ENCODE data around the gene RNF39. TPM values are rescaled to one million over a fixed set of nuclear protein-coding genes. Genes with fewer than 3 reads are reported as not detected.

RNF39 gene
- total and polyA plus RNA-seq, 10 of the 15 experiments (the other 5 are each of a cell fraction or from before 2014, with no cell fraction given), result 0.04 to 0.11 TPM; not detected in 8

- ChIA-PET CTCF (interaction anchor here (1.4 to 2.0 kb wide), 2 partner anchors 31 to 34 kb away, joined by 5 to 7 read pairs; no protein-coding TSS in a partner anchor), POLR2A (interaction anchor here (2.0 kb wide), 1 partner anchor 32 kb away, joined by 8 read pairs; no protein-coding TSS in a partner anchor), RAD21 (ENCODE audit: unreplicated experiment) (interaction anchor here (2.0 kb wide), 1 partner anchor 33 kb away, joined by 6 read pairs; no protein-coding TSS in a partner anchor), SMC1A (ENCODE audit: uncharacterized antibody, unreplicated experiment) (interaction anchor here (1.0 kb wide), 1 partner anchor 33 kb away, joined by 4 read pairs; no protein-coding TSS in a partner anchor)
- DNase-seq (ENCODE audit: low read depth, low spot score), result no peak
- Histone ChIP-seq H3K9me3 (replicated peaks; ENCODE audit: control insufficient read depth, insufficient read depth, low read length) (no peaks in the 10 kb centered on the region), H2AFZ (ENCODE audit: control insufficient read depth, low read depth, low read length) (no peak overlapping the region), H3K79me2 (ENCODE audit: control insufficient read depth, insufficient read depth, low read length) (no peaks in the 10 kb centered on the region), H4K20me1 (ENCODE audit: control insufficient read depth, insufficient read depth) (no peaks in the 10 kb centered on the region), H3K4me1 (ENCODE audit: control insufficient read depth, insufficient read depth, low read length) (peaks cover 13% of the 10 kb centered on the region), H3K4me3 (no peak overlapping the region), H3K27ac (ENCODE audit: control insufficient read depth, insufficient read depth) (no peak overlapping the region), H3K9ac (ENCODE audit: control insufficient read depth, insufficient read depth, low read length) (no peak overlapping the region), H3K36me3 (ENCODE audit: control insufficient read depth in 2 of 2, insufficient read depth in 2 of 2, low read length in 1 of 2) (no peaks in the 10 kb centered on the region), H3K27me3 (replicated peaks in 1 of 2; ENCODE audit: control insufficient read depth in 2 of 2, insufficient read depth in 2 of 2, low read length in 1 of 2) (peaks cover 12 to 28% of the 10 kb centered on the region in 2 experiments), H3K4me2 (ENCODE audit: control insufficient read depth, insufficient read depth) (no peak overlapping the region)
- 36% methylated on average over 4 of the region's 4 CpGs for WGBS (ENCODE audit: insufficient coverage, insufficient replicate concordance, low lambda C conversion rate, missing lambda C conversion rate)
- FAIRE-seq, result no peak
- no TSS peak for BruUV-seq (replicated peaks)
- in situ Hi-C loops (cut with MboI) (no loop called here), intact Hi-C loops (cut with micrococcal nuclease; ENCODE audit: unreplicated experiment) (no loop called here)
- no peak for TF ChIP-seq HCFC1 (IDR thresholded peaks at IDR 0.05; ENCODE audit: low read length)
- no peak for TF ChIP-seq HDAC2 (IDR thresholded peaks at IDR 0.05)
- no peak for TF ChIP-seq YY1 (IDR thresholded peaks at IDR 0.05; ENCODE audit: low read depth, low read length)
- no peak for TF ChIP-seq ZNF207 (IDR thresholded peaks at IDR 0.05; ENCODE audit: borderline replicate concordance)
- TF ChIP-seq MEF2A (IDR thresholded peaks at IDR 0.05; ENCODE audit: insufficient read depth, low read depth, low read length), result no peak
- TF ChIP-seq LARP7 (IDR thresholded peaks at IDR 0.05), result no peak
- no peak for TF ChIP-seq HDGF (IDR thresholded peaks at IDR 0.05)
- TF ChIP-seq USF2 (IDR thresholded peaks at IDR 0.05; ENCODE audit: borderline replicate concordance, low read depth, low read length), result no peak
- no peak for TF ChIP-seq ZNF217 (IDR thresholded peaks at IDR 0.05)
- no peak for TF ChIP-seq BACH1 (IDR thresholded peaks at IDR 0.05; ENCODE audit: borderline replicate concordance)
- no peak for TF ChIP-seq CHD4 (IDR thresholded peaks at IDR 0.05)
- TF ChIP-seq NBN (IDR thresholded peaks at IDR 0.05), result no peak
- no peak for TF ChIP-seq ZSCAN29 (IDR thresholded peaks at IDR 0.05)
- TF ChIP-seq ZNF274 (IDR thresholded peaks at IDR 0.05; ENCODE audit: insufficient read depth, insufficient read length), result no peak
- ATAC-seq, result peak; percentile 36; the same call in 2 of the 3 replicates
Measured at GRCh38 chr6:30097902-30098768, 22.6 kb upstream of the RNF39 start.
